ENCODE data around the gene OSBPL1A.

DNA sequence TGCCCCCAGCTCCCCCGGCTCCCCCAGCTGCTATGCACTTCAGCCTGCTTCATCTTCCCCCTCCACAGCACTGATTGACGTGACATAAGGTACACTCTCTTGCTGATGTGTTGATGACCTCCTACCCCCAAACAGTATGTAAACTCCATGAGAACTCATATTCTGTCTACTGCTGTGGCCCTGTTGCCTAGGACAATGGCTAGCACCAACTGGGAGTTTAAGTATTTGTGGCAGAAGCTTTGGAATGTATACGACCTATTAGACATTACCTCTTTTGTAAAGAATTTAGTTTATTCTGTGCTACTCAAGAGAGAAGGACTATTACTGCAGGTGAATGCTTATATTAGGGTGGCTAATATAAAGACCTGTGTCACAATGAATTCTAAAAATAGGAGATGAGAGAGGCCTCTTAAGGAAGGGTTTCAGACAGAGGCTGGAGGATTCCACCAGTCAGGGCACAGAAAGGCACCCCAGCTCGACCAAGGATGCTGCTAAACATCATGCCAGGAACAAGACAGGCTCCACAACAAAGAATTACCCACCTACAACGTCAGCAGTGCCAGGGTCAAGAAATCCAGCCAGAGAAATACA, 198.2 kb downstream of the OSBPL1A start:
- TF ChIP-seq, protein P1, sequence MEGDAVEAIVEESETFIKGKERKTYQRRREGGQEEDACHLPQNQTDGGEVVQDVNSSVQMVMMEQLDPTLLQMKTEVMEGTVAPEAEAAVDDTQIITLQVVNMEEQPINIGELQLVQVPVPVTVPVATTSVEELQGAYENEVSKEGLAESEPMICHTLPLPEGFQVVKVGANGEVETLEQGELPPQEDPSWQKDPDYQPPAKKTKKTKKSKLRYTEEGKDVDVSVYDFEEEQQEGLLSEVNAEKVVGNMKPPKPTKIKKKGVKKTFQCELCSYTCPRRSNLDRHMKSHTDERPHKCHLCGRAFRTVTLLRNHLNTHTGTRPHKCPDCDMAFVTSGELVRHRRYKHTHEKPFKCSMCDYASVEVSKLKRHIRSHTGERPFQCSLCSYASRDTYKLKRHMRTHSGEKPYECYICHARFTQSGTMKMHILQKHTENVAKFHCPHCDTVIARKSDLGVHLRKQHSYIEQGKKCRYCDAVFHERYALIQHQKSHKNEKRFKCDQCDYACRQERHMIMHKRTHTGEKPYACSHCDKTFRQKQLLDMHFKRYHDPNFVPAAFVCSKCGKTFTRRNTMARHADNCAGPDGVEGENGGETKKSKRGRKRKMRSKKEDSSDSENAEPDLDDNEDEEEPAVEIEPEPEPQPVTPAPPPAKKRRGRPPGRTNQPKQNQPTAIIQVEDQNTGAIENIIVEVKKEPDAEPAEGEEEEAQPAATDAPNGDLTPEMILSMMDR (IDR thresholded peaks at IDR 0.05): no peak
- TF ChIP-seq POLR2A (IDR thresholded peaks at IDR 0.05) (no peak), POLR2AphosphoS5 (IDR thresholded peaks at IDR 0.05) (no peak), EP300 (IDR thresholded peaks at IDR 0.05; ENCODE audit: low read depth) (no peak)

Data from transverse colon (tissue), 4 donors.